Kidney (tissue), 14 donors: ENCODE data around the gene APCDD1L. TPM values are rescaled to one million over a fixed set of nuclear protein-coding genes. Genes with fewer than 3 reads are reported as not detected.

ENCODE experiments used
- DNase-seq, 5 donors: peaks; one replicate each; pipeline ENCODE4 v3.0.0-alpha.2; 2013 to 2020
- FAIRE-seq: peaks from 2 replicates; lab custom pipeline; 2012; peaks lifted over from hg19 to GRCh38; lab: Jason Lieb, UNC
- H3K27ac ChIP-seq, 2 donors: one replicate each; pipeline ENCODE4 v1.7.0; 2013; ENCODE audit warnings: low read depth in 2 of 2, low read length in 2 of 2, inconsistent platforms in 1 of 2
- H3K27me3 ChIP-seq: one replicate; pipeline ENCODE4 v1.7.1; 2013; ENCODE audit warnings: low read length, inconsistent platforms; ENCODE audit not compliant: control insufficient read depth, insufficient read depth
- H3K36me3 ChIP-seq, 3 donors: one replicate each; pipeline versions ENCODE4 v1.7.0 to v1.7.1; 2013; ENCODE audit warnings: low read length in 3 of 3, control low read depth in 1 of 3, inconsistent platforms in 1 of 3; ENCODE audit not compliant: insufficient read depth in 3 of 3, control insufficient read depth in 2 of 3
- H3K4me1 ChIP-seq, 3 donors: one replicate each; pipeline versions ENCODE4 v1.7.0 to v1.7.1; 2013; ENCODE audit warnings: low read length in 3 of 3, inconsistent platforms in 1 of 3, low read depth in 1 of 3; ENCODE audit not compliant: control insufficient read depth in 2 of 3, insufficient read depth in 2 of 3
- H3K4me3 ChIP-seq, 3 donors: one replicate each; pipeline versions ENCODE4 v1.7.0 to v1.8.1; 2013; ENCODE audit warnings: low read length in 3 of 3, control low read depth in 1 of 3, inconsistent platforms in 1 of 3
- H3K9ac ChIP-seq, 3 donors: one replicate each; pipeline versions ENCODE4 v1.7.0 to v1.7.1; 2013; ENCODE audit warnings: low read length in 3 of 3, control low read depth in 1 of 3, inconsistent platforms in 1 of 3
- H3K9me3 ChIP-seq, 3 donors: one replicate each; pipeline versions ENCODE4 v1.7.0 to v1.7.1; 2013; ENCODE audit warnings: low read length in 3 of 3, control low read depth in 1 of 3, inconsistent platforms in 1 of 3; ENCODE audit not compliant: control insufficient read depth in 2 of 3, insufficient read depth in 1 of 3
- CTCF ChIP-seq: IDR thresholded peaks from 3 replicates; pipeline ENCODE4 v1.5.1; 2012; ENCODE audit warnings: mild to moderate bottlenecking, moderate library complexity, borderline replicate concordance; ENCODE audit not compliant: insufficient read depth; ENCODE audit errors: extremely low read depth
- intact Hi-C: fragments of 100-400 bp; cut with DNase I; formaldehyde crosslinking; loops from one replicate; pipeline ENCODE4 v1.11.1; 2022
- polyA plus RNA-seq: library from polyadenylated mRNA; stranded (reverse); fragments of 350-450 nt; fragmentation: Illumina TruSeq; extraction: RNeasy Lipid Tissue Mini Kit (QIAGEN cat#74804); gene quantifications from one replicate; pipeline ENCODE4 v1.2.3, GENCODE V29; 2014; ENCODE audit warnings: low read depth, low replicate concordance; ENCODE audit not compliant: insufficient read depth
- total RNA-seq: library from RNA; stranded (reverse); fragmentation: NEBNext Ultra II Directional; extraction: Animal tissue kit (Norgen Biotek cat#: 25700); gene quantifications from one replicate; pipeline ENCODE4 v1.2.1, GENCODE V29; 2021
- donor health status: control.
- donor health status: control.
- donor health status: control.
- donor health status: control.
- donor health status: control.
- donor health status: DM: yes; HTN: yes; CAD: no.
- donor health status: Normal renal cell carcinoma (clear cell type).

Gene APCDD1L
- total and polyA plus RNA-seq, 2 donors from 2014 or later, result 1.2 to 4.5 TPM

- no peak for FAIRE-seq
- Histone ChIP-seq H3K36me3 (no peaks in the 10 kb centered on the region), H3K27me3 (no peaks in the 10 kb centered on the region), H3K9ac (no peak overlapping the region), H3K4me1 (no peaks in the 10 kb centered on the region), H3K9me3 (peaks cover 0 to 7% (median 6%) of the 10 kb centered on the region in 3 donors), H3K27ac (no peak overlapping the region), H3K4me3 (no peak overlapping the region)
- intact Hi-C loops, result no loop called here
- DNase-seq, result no peak
- TF ChIP-seq CTCF, result no peak
Observed at GRCh38 chr20:58485393-58485792, 29.8 kb downstream of the APCDD1L start.

GRCh38 chr20:58483470-58483869, 31.7 kb downstream of the APCDD1L start:
- Histone ChIP-seq H3K9me3 (peaks cover 0 to 10% (median 6%) of the 10 kb centered on the region in 3 donors), H3K4me3 (no peak overlapping the region), H3K27me3 (no peaks in the 10 kb centered on the region), H3K27ac (no peak overlapping the region), H3K4me1 (no peaks in the 10 kb centered on the region), H3K36me3 (no peaks in the 10 kb centered on the region), H3K9ac (no peak overlapping the region)
- DNase-seq (peak in 1 of 5 donors; percentile 21), FAIRE-seq (no peak)
- no peak for TF ChIP-seq CTCF
- intact Hi-C loops, result no loop called here

GRCh38 chr20:58483051-58483450, 32.1 kb downstream of the APCDD1L start:
- DNase-seq, result peak in 1 of 5 donors; percentile 31
- Histone ChIP-seq H3K27ac (no peak overlapping the region), H3K27me3 (no peaks in the 10 kb centered on the region), H3K9ac (no peak overlapping the region), H3K4me3 (no peak overlapping the region), H3K9me3 (peaks cover 0 to 14% (median 6%) of the 10 kb centered on the region in 3 donors), H3K36me3 (no peaks in the 10 kb centered on the region), H3K4me1 (no peaks in the 10 kb centered on the region)
- no peak for FAIRE-seq
- no peak for TF ChIP-seq CTCF
- intact Hi-C loops, result no loop called here

GRCh38 chr20:58482416-58482815, 32.8 kb downstream of the APCDD1L start:
- FAIRE-seq (no peak), DNase-seq (no peak)
- intact Hi-C loops, result no loop called here
- Histone ChIP-seq H3K27ac (no peak overlapping the region), H3K4me1 (no peaks in the 10 kb centered on the region), H3K36me3 (no peaks in the 10 kb centered on the region), H3K9me3 (peaks cover 0 to 15% (median 6%) of the 10 kb centered on the region in 3 donors), H3K9ac (no peak overlapping the region), H3K4me3 (no peak overlapping the region), H3K27me3 (no peaks in the 10 kb centered on the region)
- no peak for TF ChIP-seq CTCF
